ENCODE data around the gene PPP4R4. TPM values are rescaled to one million over a fixed set of nuclear protein-coding genes. Genes with fewer than 3 reads are reported as not detected.

Gene PPP4R4, protein sequence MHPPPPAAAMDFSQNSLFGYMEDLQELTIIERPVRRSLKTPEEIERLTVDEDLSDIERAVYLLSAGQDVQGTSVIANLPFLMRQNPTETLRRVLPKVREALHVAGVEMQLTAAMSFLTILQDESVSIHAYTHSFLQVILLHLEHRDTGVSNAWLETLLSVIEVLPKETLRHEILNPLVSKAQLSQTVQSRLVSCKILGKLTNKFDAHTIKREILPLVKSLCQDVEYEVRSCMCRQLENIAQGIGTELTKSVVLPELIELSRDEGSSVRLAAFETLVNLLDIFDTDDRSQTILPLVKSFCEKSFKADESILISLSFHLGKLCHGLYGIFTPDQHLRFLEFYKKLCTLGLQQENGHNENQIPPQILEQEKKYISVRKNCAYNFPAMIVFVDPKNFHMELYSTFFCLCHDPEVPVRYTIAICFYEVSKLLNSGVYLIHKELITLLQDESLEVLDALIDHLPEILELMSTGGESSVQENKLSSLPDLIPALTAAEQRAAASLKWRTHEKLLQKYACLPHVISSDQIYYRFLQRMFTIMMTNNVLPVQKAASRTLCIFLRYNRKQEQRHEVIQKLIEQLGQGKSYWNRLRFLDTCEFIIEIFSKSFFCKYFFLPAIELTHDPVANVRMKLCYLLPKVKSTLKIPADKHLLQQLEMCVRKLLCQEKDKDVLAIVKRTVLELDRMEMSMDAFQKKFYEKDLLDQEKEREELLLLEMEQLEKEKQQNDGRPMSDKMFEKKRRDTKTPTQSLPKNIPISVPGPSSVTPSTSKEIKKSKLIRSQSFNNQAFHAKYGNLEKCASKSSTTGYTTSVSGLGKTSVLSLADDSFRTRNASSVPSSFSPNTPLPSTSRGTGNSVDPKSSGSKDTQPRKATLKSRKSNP
- total RNA-seq: under 0.01 TPM in 2 replicates

DNA sequence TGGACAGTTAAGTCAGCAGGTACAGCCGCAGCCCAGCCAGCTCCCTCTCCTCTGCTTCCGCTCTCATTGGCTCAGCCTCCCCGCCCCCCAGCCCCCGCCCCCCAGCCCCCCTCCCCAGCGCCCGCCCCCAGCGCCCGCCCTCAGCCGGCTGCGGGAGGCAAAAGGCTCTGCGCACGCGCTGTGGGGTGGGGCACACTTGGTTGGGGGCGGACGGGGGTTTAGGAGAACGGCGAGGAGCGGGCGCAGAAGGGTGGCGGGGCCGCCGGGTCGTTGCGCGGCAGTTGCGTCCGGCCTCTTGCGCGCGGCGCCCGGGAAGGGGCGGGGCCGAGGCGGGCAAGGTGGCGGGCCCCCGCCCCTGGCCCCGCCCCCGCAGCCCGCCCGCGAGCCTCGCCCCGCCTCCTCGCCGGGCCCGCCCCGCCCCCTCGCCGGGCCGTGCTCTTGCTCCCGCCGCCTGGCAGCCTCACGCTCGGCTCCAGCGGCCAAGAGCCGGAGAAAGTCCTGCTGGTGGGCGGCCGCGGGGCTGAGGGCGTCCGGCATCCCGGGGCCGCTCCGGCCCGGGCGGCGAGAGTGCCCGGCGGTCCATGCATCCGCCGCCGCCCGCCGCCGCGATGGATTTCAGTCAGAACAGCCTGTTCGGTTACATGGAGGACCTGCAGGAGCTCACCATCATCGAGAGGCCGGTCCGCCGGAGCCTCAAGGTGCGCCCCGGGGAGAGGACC, at the start of gene PPP4R4:
Gene PPP4R4 (plus strand): TSS at position 438 of the 719 bp plus-strand sequence. CDS start 144 bp downstream, at position 582.

DNA sequence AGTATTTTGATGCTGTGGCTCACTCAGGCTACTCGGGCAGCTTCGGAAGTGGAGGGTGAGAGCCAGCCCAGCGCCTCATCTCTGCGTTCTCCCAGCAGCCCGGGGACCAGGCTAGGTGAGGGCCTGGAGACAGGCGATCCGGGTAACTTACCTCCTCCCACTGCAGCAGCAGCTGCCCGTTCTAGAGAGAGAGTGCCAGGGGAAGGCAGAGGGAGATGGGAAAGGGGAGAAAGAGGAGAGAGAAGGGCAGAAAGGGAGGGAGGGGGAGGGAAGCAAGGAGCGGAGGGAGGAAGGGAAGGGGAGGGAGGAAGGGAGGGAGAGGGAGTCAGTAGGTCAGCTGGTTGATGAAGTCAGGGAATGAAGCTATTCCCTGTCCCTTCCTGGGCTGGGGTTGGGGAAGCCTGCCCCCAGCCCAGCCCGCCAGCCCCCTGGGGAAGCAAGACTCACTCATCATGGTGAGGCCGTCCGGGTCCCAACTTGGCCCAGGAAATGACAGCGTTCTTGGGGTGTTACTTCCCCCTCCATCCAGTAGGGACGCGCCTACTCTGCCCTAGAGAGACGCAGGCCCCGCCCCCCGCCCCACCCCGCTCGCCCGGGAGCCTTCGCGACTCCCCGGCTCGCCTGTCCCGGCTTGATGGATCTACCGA, 44.9 kb upstream of the PPP4R4 start, which contains the start of gene IFI27L2:
Gene IFI27L2 (minus strand): TSS at position 494 of the 647 bp plus-strand sequence. CDS start 40 bp downstream, at position 454.

GRCh38 chr14:94292872-94293577, 118.9 kb downstream of the PPP4R4 start, which contains the start of gene SERPINA10:
Gene SERPINA10, minus strand, starts transcription at chr14:94293268. Its CDS starts 2,675 bp downstream, at chr14:94290593.

GRCh38 chr14:94322648-94323570, 148.8 kb downstream of the PPP4R4 start, which contains the start of gene SERPINA6:
Gene SERPINA6, minus strand, starts transcription at chr14:94323336. Its CDS starts 8,688 bp downstream, at chr14:94314648.

Other genes with a start within 250 kb of the PPP4R4 start
- not detected in 2 replicates for gene FAM181A, start 247.0 kb upstream of the PPP4R4 start, total RNA-seq
- not detected in 2 replicates for gene ASB2, start 197.8 kb upstream of the PPP4R4 start, total RNA-seq
- not detected in 2 replicates for gene CCDC197, start 177.0 kb upstream of the PPP4R4 start, total RNA-seq
- gene OTUB2, start 148.0 kb upstream of the PPP4R4 start, total RNA-seq: 0.76 and 0.97 TPM in 2 replicates
- gene DDX24, start 93.1 kb upstream of the PPP4R4 start, total RNA-seq: 96.1 and 108 TPM in 2 replicates
- gene IFI27L1, start 93.0 kb upstream of the PPP4R4 start, total RNA-seq: 14.9 and 27.1 TPM in 2 replicates
- gene IFI27, start 63.6 kb upstream of the PPP4R4 start, total RNA-seq: 748 and 4,526 TPM in 2 replicates
- 84.1 and 85.7 TPM in 2 replicates for gene IFI27L2, start 44.7 kb upstream of the PPP4R4 start, total RNA-seq
- gene SERPINA10, start 118.9 kb downstream of the PPP4R4 start, total RNA-seq: not detected in 2 replicates
- gene SERPINA6, start 149.0 kb downstream of the PPP4R4 start, total RNA-seq: not detected in 2 replicates
- not detected in 2 replicates for gene SERPINA2, start 192.4 kb downstream of the PPP4R4 start, total RNA-seq
- gene SERPINA1, start 214.3 kb downstream of the PPP4R4 start, total RNA-seq: not detected in 2 replicates

Data from epithelial cell of umbilical artery (primary cell).